HepG2 (cell line): ENCODE data around the gene LIN28A. TPM values are rescaled to one million over a fixed set of nuclear protein-coding genes. Genes with fewer than 3 reads are reported as not detected.

Experiments
- ARID5B ChIP-seq: IDR thresholded peaks from 2 replicates; pipeline ENCODE4 v1.4.0; 2020; ENCODE audit warnings: mild to moderate bottlenecking, missing genetic modification reagents
- ATF7-NPFF ChIP-seq: sonication (generic); formaldehyde crosslinking; IDR thresholded peaks from 2 replicates; pipeline ENCODE4 v1.8.1; 2023; ENCODE audit warnings: mild to moderate bottlenecking, low read depth, missing genetic modification reagents, moderate library complexity
- ETV5 ChIP-seq: IDR thresholded peaks from 2 replicates; pipeline ENCODE4 v1.6.1; 2018; ENCODE audit warnings: missing biosample characterization, missing genetic modification reagents, inconsistent platforms, borderline replicate concordance
- HNRNPK ChIP-seq: fragments of 200-400 bp; formaldehyde crosslinking; IDR thresholded peaks from 2 replicates; pipeline ENCODE4 v1.6.1; 2018; ENCODE audit warnings: low read length, low read depth, moderate library complexity, mild to moderate bottlenecking; ENCODE audit not compliant: poor library complexity, severe bottlenecking
- KLF6 ChIP-seq: IDR thresholded peaks from 2 replicates; pipeline ENCODE4 v1.8.0; 2016; ENCODE audit warnings: missing biosample characterization, missing genetic modification reagents
- MTF2 ChIP-seq: sonication (generic); formaldehyde crosslinking; IDR thresholded peaks from 2 replicates; pipeline ENCODE4 v1.5.0; 2020; ENCODE audit warnings: missing genetic modification reagents, borderline replicate concordance
- RFX3 ChIP-seq: IDR thresholded peaks from 2 replicates; pipeline ENCODE4 v1.6.1; 2016; ENCODE audit warnings: missing biosample characterization, missing genetic modification reagents
- RXRA ChIP-seq: sonication (generic); formaldehyde crosslinking; IDR thresholded peaks from 2 replicates; pipeline ENCODE4 v1.5.1; 2020; ENCODE audit warnings: missing genetic modification reagents
- SIN3A ChIP-seq: IDR thresholded peaks from 2 replicates; pipeline ENCODE4 v1.6.1; 2011; ENCODE audit warnings: low read depth, mild to moderate bottlenecking, control low read depth, low read length, borderline replicate concordance
- ZBTB20 ChIP-seq: sonication (generic); formaldehyde crosslinking; IDR thresholded peaks from 2 replicates; pipeline ENCODE4 v1.8.1; 2023; ENCODE audit warnings: missing genetic modification reagents, low read depth, mild to moderate bottlenecking, borderline replicate concordance
- ZFP1 ChIP-seq: IDR thresholded peaks from 2 replicates; pipeline ENCODE4 v1.6.1; 2016
- ZNF337 ChIP-seq: sonication (generic); formaldehyde crosslinking; IDR thresholded peaks from 2 replicates; pipeline ENCODE4 v1.5.1; 2020; ENCODE audit warnings: missing genetic modification reagents, low read depth, mild to moderate bottlenecking, borderline replicate concordance
- ZNF362 ChIP-seq: sonication (generic); formaldehyde crosslinking; IDR thresholded peaks from 2 replicates; pipeline ENCODE4 v1.4.0; 2020; ENCODE audit warnings: missing genetic modification reagents, mild to moderate bottlenecking, borderline replicate concordance
- ZNF644 ChIP-seq: IDR thresholded peaks from 2 replicates; pipeline ENCODE4 v1.6.1; 2016; ENCODE audit warnings: low read depth
- ZNF720 ChIP-seq: sonication (generic); formaldehyde crosslinking; IDR thresholded peaks from 2 replicates; pipeline ENCODE4 v1.4.0; 2020; ENCODE audit warnings: missing genetic modification reagents
- ZNF749 ChIP-seq: sonication (generic); formaldehyde crosslinking; IDR thresholded peaks from 2 replicates; pipeline ENCODE4 v1.8.0; 2022; ENCODE audit warnings: mild to moderate bottlenecking, missing genetic modification reagents, moderate library complexity, borderline replicate concordance
- polyA plus RNA-seq, 8 experiments: library from polyadenylated mRNA; depleted of rRNA in 3 of 8; stranded (reverse) in 7 of 8; unstranded in 1 of 8; fragments of >200 nt; fragmentation: Illumina TruSeq in 4 of 8; extraction: Trizol in 4 of 8; gene quantifications; 2 replicates each; pipeline versions ENCODE4 v1.2.1 to v1.2.3, GENCODE V29; 2011 to 2016; ENCODE audit warnings: low read depth in 4 of 8, missing spikeins in 1 of 8, mixed read lengths in 1 of 8; ENCODE audit not compliant: insufficient read depth in 1 of 8
- total RNA-seq, 5 experiments: library from RNA; depleted of rRNA; stranded (reverse); fragments of >200 nt; fragmentation: Illumina TruSeq; extraction: Trizol; gene quantifications; 2 replicates each; pipeline ENCODE4 v1.2.3, GENCODE V29; 2016; ENCODE audit warnings: low read depth in 1 of 5
- TF ChIP-seq, protein P1 (sequence below): sonication (generic); formaldehyde crosslinking; conservative IDR thresholded peaks from 2 replicates; pipeline ENCODE4 v1.4.0; 2020; ENCODE audit warnings: mild to moderate bottlenecking, missing genetic modification reagents, moderate library complexity
- TF ChIP-seq, protein P2 (sequence below): fragments of 450-650 bp; IDR thresholded peaks from 2 replicates; pipeline ENCODE4 v1.6.1; 2016

Gene LIN28A
- total and polyA plus RNA-seq, 2 of the 13 experiments (the other 11 are each of a cell fraction or from before 2014, with no cell fraction given), result not detected

DNA sequence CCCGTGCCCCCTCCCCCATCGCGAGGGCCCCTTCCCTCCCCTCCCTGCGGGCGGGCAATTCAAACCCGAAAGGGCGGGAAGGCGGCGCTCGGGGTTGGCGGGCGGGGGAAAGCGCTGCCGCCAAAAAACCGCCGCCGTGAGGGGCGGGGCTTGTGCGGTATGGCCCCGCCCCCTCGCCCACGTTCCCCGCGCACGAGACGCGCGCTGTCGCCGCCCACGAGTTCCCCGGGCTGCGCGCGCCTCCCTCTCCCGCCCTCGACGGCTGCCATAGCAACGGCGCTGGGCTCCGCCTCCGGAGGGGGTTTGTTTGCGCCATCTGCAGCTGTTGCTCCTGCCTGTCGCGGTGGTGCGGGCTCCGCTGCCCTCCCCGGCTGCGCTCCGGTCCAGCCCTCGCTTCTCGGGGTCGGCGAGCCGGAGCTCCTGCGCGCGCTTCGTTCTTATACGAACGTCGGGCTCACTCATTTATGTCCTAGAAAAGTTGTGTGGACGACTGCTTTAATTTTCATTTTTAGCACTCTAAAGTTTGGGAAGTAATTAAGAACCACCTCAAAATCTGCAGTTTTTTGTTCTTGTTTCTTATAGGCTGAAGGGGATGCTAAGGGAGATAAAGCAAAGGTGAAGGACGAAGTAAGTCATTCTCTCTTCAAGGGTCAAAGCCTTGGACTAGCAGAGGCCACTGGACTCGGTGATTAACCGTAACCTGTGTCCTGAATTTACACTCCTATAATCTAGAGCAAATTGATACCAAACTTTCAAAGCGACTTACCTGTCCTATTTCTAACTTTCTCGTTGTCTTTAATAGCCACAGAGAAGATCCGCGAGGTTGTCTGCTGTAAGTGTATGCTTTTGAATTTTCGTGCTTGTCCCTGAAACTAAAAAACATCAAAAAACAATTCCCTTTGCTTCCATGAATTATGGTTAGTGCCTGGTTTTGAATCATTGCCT lies 62.6 kb downstream of the LIN28A start (continued):
- TF ChIP-seq ZNF362 (CRISPR knock-in tag) (no peak), KLF6 (CRISPR knock-in tag) (peak; percentile 75; the same call in 1 of the 2 replicates), ZBTB20 (CRISPR knock-in tag) (0 out of 2 replicates have a peak, but pooled peaks have one; percentile 49), MTF2 (CRISPR knock-in tag) (no peak), HNRNPK (peak; percentile 80), ATF7-NPFF (CRISPR knock-in tag) (peak; percentile 64), ARID5B (CRISPR knock-in tag) (peak; percentile 53), ETV5 (peak; percentile 60; the same call in 1 of the 2 replicates), ZFP1 (CRISPR knock-in tag) (0 out of 2 replicates have a peak, but pooled peaks have one; percentile 29), ZNF337 (CRISPR knock-in tag) (no peak), RXRA (CRISPR knock-in tag) (peak; percentile 38; the same call in 1 of the 2 replicates), ZNF720 (CRISPR knock-in tag) (no peak), ZNF644 (CRISPR knock-in tag) (no peak), ZNF749 (CRISPR knock-in tag) (no peak), SIN3A (peak; percentile 96; the same call in 1 of the 2 replicates), RFX3 (CRISPR knock-in tag) (peak; percentile 92)
- TF ChIP-seq, protein P1, sequence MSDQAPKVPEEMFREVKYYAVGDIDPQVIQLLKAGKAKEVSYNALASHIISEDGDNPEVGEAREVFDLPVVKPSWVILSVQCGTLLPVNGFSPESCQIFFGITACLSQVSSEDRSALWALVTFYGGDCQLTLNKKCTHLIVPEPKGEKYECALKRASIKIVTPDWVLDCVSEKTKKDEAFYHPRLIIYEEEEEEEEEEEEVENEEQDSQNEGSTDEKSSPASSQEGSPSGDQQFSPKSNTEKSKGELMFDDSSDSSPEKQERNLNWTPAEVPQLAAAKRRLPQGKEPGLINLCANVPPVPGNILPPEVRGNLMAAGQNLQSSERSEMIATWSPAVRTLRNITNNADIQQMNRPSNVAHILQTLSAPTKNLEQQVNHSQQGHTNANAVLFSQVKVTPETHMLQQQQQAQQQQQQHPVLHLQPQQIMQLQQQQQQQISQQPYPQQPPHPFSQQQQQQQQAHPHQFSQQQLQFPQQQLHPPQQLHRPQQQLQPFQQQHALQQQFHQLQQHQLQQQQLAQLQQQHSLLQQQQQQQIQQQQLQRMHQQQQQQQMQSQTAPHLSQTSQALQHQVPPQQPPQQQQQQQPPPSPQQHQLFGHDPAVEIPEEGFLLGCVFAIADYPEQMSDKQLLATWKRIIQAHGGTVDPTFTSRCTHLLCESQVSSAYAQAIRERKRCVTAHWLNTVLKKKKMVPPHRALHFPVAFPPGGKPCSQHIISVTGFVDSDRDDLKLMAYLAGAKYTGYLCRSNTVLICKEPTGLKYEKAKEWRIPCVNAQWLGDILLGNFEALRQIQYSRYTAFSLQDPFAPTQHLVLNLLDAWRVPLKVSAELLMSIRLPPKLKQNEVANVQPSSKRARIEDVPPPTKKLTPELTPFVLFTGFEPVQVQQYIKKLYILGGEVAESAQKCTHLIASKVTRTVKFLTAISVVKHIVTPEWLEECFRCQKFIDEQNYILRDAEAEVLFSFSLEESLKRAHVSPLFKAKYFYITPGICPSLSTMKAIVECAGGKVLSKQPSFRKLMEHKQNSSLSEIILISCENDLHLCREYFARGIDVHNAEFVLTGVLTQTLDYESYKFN (CRISPR knock-in tag), result 0 out of 2 replicates have a peak, but pooled peaks have one; percentile 34
- TF ChIP-seq, protein P2, sequence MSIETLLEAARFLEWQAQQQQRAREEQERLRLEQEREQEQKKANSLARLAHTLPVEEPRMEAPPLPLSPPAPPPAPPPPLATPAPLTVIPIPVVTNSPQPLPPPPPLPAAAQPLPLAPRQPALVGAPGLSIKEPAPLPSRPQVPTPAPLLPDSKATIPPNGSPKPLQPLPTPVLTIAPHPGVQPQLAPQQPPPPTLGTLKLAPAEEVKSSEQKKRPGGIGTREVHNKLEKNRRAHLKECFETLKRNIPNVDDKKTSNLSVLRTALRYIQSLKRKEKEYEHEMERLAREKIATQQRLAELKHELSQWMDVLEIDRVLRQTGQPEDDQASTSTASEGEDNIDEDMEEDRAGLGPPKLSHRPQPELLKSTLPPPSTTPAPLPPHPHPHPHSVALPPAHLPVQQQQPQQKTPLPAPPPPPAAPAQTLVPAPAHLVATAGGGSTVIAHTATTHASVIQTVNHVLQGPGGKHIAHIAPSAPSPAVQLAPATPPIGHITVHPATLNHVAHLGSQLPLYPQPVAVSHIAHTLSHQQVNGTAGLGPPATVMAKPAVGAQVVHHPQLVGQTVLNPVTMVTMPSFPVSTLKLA, result peak; percentile 80
